Smooth muscle cell (in vitro differentiated cells): Measurements from ENCODE around the gene FXYD1. TPM values are rescaled to one million over a fixed set of nuclear protein-coding genes. Genes with fewer than 3 reads are reported as not detected.

Experiments
- DNase-seq: peaks from one replicate; lab custom pipeline; 2025; ENCODE audit not compliant: unreplicated experiment; lab: John Stamatoyannopoulos, UW
- H2AFZ ChIP-seq: fragments of 200-600 bp; sonication (generic); 2 replicates; pipeline ENCODE4 v1.6.0; 2016; ENCODE audit warnings: antibody characterized with exemption, low read depth, mild to moderate bottlenecking
- H3F3A ChIP-seq: fragments of 200-600 bp; sonication (generic); 2 replicates; pipeline ENCODE4 v1.6.0; 2017; ENCODE audit warnings: antibody characterized with exemption, low read depth
- H3K27ac ChIP-seq: fragments of 200-600 bp; sonication (generic); 2 replicates; pipeline ENCODE4 v1.5.1; 2016; ENCODE audit warnings: low read depth, mild to moderate bottlenecking
- H3K27me3 ChIP-seq: fragments of 200-600 bp; sonication (generic); 2 replicates; pipeline ENCODE4 v1.6.1; 2016; ENCODE audit warnings: low read depth, mild to moderate bottlenecking
- H3K36me3 ChIP-seq: fragments of 200-600 bp; sonication (generic); 2 replicates; pipeline ENCODE4 v1.5.1; 2016; ENCODE audit warnings: low read depth
- H3K4me1 ChIP-seq: fragments of 200-600 bp; sonication (generic); 2 replicates; pipeline ENCODE4 v1.5.1; 2016; ENCODE audit warnings: low read depth
- H3K4me2 ChIP-seq: fragments of 200-600 bp; sonication (generic); 2 replicates; pipeline ENCODE4 v1.6.0; 2016; ENCODE audit warnings: mild to moderate bottlenecking
- H3K4me3 ChIP-seq: fragments of 200-600 bp; sonication (generic); 2 replicates; pipeline ENCODE4 v1.5.1; 2016; ENCODE audit warnings: mild to moderate bottlenecking
- H3K79me2 ChIP-seq: fragments of 200-600 bp; sonication (generic); 2 replicates; pipeline ENCODE4 v1.6.0; 2016; ENCODE audit warnings: low read depth, mild to moderate bottlenecking
- H3K9ac ChIP-seq: fragments of 200-600 bp; sonication (generic); 2 replicates; pipeline ENCODE4 v1.6.0; 2016; ENCODE audit warnings: low read depth
- H3K9me3 ChIP-seq: fragments of 200-600 bp; sonication (generic); replicated peaks from 2 replicates; pipeline ENCODE4 v1.5.1; 2016; ENCODE audit warnings: low read depth
- H4K20me1 ChIP-seq: fragments of 200-600 bp; sonication (generic); 2 replicates; pipeline ENCODE4 v1.6.0; 2016; ENCODE audit warnings: low read depth
- WGBS: methylation state at CpG from one replicate; pipeline ENCODE4 v1.1.7; 2016; ENCODE audit warnings: low lambda C conversion rate; 5-methylcytosine and 5-hydroxymethylcytosine counted together
- polyA plus RNA-seq: library from polyadenylated mRNA; unstranded; fragments of >200 nt; fragmentation: Nextera tagmentation; extraction: Ambion mirVana; gene quantifications from 2 replicates; pipeline ENCODE4 v1.2.1, GENCODE V29; 2016
- total RNA-seq: library from RNA; depleted of rRNA; stranded (reverse); fragments of >200 nt; gene quantifications from 2 replicates; pipeline ENCODE4 v1.2.3, GENCODE V29; 2014
- TF ChIP-seq, protein P1 (sequence below): fragments of 200-600 bp; sonication (generic); IDR thresholded peaks from 2 replicates; pipeline ENCODE4 v1.5.1; 2017; ENCODE audit warnings: borderline replicate concordance, mild to moderate bottlenecking, antibody characterized with exemption; ENCODE audit not compliant: insufficient read depth, poor library complexity, severe bottlenecking

FXYD1 gene
- total and polyA plus RNA-seq, 2 experiments from 2014 or later = 2.7 to 3.2 TPM

DNA sequence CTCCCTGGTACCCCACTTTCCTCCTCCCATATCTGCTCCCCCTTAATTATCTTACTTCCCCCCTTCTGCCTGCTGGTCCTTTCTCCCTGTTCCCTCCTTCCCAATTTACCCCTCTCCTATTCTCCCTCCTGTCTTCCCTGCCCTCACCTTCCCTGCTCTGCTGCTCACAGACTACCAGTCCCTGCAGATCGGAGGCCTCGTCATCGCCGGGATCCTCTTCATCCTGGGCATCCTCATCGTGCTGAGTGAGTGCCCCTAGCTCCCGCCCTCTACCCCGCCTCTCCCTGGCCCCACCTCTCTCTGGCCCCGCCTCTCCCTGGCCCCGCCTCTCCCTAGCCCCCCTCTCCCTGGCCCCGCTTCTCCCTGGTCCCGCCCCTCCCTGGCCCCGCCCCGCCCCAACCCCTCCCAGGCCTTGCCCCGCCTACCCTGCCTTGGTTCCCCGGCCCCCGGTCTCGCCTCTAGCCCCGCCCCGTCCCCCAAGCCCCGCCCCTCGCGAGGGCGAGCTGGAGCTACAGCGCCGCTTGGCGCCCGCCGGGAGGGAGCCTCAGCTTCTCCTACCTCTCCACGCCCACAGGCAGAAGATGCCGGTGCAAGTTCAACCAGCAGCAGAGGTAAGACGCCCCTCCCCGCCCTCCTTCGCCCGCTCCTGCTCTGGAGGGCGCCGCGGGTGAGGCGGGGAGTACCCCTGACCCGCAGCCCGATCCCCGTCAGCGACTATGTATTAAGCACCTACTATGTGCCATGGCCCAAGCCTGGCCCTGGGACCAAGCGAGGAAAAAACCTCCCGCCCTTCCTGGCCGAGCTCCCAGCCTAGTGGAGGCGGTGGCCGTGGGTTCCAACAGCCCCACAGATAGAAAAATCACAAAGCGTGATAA, 2.6 kb downstream of the FXYD1 start:
- peak overlapping the region; percentile 21 for H3K4me3 ChIP-seq
- no peaks in the 10 kb centered on the region for H3K9me3 ChIP-seq
- no peak overlapping the region for H3K9ac ChIP-seq
- no peak overlapping the region for H3K27ac ChIP-seq
- peak; percentile 79 for DNase-seq
- no peaks in the 10 kb centered on the region for H4K20me1 ChIP-seq
- no peaks in the 10 kb centered on the region for H3K36me3 ChIP-seq
- TF ChIP-seq, protein P1, sequence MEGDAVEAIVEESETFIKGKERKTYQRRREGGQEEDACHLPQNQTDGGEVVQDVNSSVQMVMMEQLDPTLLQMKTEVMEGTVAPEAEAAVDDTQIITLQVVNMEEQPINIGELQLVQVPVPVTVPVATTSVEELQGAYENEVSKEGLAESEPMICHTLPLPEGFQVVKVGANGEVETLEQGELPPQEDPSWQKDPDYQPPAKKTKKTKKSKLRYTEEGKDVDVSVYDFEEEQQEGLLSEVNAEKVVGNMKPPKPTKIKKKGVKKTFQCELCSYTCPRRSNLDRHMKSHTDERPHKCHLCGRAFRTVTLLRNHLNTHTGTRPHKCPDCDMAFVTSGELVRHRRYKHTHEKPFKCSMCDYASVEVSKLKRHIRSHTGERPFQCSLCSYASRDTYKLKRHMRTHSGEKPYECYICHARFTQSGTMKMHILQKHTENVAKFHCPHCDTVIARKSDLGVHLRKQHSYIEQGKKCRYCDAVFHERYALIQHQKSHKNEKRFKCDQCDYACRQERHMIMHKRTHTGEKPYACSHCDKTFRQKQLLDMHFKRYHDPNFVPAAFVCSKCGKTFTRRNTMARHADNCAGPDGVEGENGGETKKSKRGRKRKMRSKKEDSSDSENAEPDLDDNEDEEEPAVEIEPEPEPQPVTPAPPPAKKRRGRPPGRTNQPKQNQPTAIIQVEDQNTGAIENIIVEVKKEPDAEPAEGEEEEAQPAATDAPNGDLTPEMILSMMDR = peak; percentile 17
- 2% methylated on average over 29 of the region's 48 CpGs for WGBS
- no peaks in the 10 kb centered on the region for H3K79me2 ChIP-seq
- peaks cover 41% of the 10 kb centered on the region for H3K27me3 ChIP-seq
- H2AFZ ChIP-seq = no peak overlapping the region
- no peaks in the 10 kb centered on the region for H3F3A ChIP-seq
- peaks cover 12% of the 10 kb centered on the region for H3K4me1 ChIP-seq
- H3K4me2 ChIP-seq = peak overlapping the region; percentile 67

DNA sequence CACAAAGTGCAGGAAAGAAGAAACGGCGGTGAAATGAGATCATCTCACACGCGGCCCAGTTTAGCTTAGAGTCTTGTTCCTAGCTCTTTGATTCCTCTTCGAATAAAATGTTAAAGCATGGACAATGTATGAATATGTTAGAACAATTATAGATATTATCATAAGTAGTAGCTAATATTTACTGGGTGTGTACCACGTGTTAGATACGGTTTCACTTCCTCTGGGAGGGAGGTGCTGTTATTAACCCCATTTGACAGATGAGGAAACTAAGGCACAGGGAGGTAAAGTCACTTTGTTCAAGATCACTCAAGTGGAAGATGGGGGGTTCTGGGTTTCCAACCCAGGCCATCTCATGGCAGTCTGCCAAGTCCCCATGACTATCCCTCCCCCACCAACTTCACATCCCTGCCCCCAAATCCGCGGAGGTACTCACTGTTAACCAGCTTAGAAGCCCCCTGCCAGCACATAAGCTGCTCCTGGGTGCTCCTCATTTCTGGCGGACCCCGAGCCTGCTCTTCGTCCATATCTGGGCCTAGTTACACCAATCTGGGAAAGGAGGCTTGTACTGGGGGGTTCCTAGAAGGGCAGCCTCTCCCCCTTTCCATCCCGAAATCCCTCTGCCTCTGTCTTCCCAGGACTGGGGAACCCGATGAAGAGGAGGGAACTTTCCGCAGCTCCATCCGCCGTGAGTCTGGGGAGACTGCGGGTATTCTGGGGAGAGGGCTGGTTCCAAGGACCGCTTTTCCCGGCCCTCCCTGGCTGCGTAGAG, 3.4 kb downstream of the FXYD1 start:
- 12% methylated on average over 20 of the region's 21 CpGs for WGBS
- Histone ChIP-seq H3K9ac (no peak overlapping the region), H3K36me3 (no peaks in the 10 kb centered on the region), H3K4me1 (peaks cover 12% of the 10 kb centered on the region), H3K27me3 (peaks cover 41% of the 10 kb centered on the region), H2AFZ (no peak overlapping the region), H3K9me3 (no peaks in the 10 kb centered on the region), H4K20me1 (no peaks in the 10 kb centered on the region), H3F3A (no peaks in the 10 kb centered on the region), H3K79me2 (no peaks in the 10 kb centered on the region), H3K4me3 (peak overlapping the region; percentile 21), H3K4me2 (peak overlapping the region; percentile 67), H3K27ac (no peak overlapping the region)
- DNase-seq = no peak
- TF ChIP-seq, protein P1 = no peak

DNA sequence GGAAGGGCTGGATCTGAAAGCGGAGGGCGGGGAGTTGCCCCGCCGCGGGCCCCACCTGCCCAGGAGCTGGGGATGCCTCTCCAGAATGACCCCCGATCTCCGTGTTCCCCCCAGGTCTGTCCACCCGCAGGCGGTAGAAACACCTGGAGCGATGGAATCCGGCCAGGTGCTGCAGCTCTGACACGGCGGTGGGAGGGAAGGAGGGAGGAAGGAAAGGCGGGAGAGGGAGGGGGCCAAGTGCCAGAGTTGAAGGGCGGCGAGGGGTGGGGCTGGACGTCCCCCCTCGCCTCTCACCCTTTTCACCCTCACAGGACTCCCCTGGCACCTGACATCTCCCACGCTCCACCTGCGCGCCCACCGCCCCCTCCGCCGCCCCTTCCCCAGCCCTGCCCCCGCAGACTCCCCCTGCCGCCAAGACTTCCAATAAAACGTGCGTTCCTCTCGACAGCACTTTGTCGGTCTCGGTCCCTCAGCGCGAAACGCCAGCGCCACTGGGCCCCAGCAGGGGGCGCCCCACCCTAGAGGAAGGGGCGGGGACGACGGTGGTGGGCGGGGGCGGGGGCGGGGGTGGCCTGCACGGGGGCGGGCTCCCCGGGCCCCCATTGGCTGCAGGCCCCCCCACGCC, 4.1 kb downstream of the FXYD1 start:
- no peaks in the 10 kb centered on the region for H3K9me3 ChIP-seq
- WGBS = 0% methylated on average over 1 of the region's 46 CpGs
- no peak for DNase-seq
- H3K27ac ChIP-seq = no peak overlapping the region
- no peaks in the 10 kb centered on the region for H3K36me3 ChIP-seq
- peaks cover 41% of the 10 kb centered on the region for H3K27me3 ChIP-seq
- no peaks in the 10 kb centered on the region for H3F3A ChIP-seq
- peak overlapping the region; percentile 5 for H3K4me3 ChIP-seq
- TF ChIP-seq, protein P1 = peak; percentile 70
- H2AFZ ChIP-seq = no peak overlapping the region
- no peak overlapping the region for H3K9ac ChIP-seq
- H3K79me2 ChIP-seq = no peaks in the 10 kb centered on the region
- peaks cover 12% of the 10 kb centered on the region for H3K4me1 ChIP-seq
- no peaks in the 10 kb centered on the region for H4K20me1 ChIP-seq
- H3K4me2 ChIP-seq = peak overlapping the region; percentile 61
